H1 (cell line): ENCODE data around the gene DCAF15. TPM values are rescaled to one million over a fixed set of nuclear protein-coding genes. Genes with fewer than 3 reads are reported as not detected.

Source experiments
- CHD2 ChIP-seq: IDR thresholded peaks from 2 replicates; pipeline ENCODE4 v1.6.1; 2012; ENCODE audit warnings: low read length, improper control_type of control experiment
- HDAC2 ChIP-seq, 2 experiments: fragments of 300-600 bp in 1 of 2; sonication (generic) in 1 of 2; IDR thresholded peaks; 2 replicates each; pipeline ENCODE4 v1.6.1; 2011 to 2012; ENCODE audit warnings: low read depth in 2 of 2, low read length in 2 of 2, mild to moderate bottlenecking in 2 of 2, moderate library complexity in 2 of 2, borderline replicate concordance in 1 of 2, inconsistent platforms in 1 of 2
- NRF1 ChIP-seq: IDR thresholded peaks from 2 replicates; pipeline ENCODE4 v1.6.1; 2011; ENCODE audit warnings: mild to moderate bottlenecking, low read depth, low read length, improper control_type of control experiment
- RBBP5 ChIP-seq: IDR thresholded peaks from 2 replicates; pipeline ENCODE4 v1.7.1; 2012; ENCODE audit warnings: low read depth, mild to moderate bottlenecking, inconsistent platforms, low read length, moderate library complexity, borderline replicate concordance
- RFX5 ChIP-seq: IDR thresholded peaks from 2 replicates; pipeline ENCODE4 v1.6.1; 2011; ENCODE audit warnings: low read depth, low read length, improper control_type of control experiment, borderline replicate concordance
- SUZ12 ChIP-seq: fragments of 200-600 bp; sonication (generic); IDR thresholded peaks from 2 replicates; pipeline ENCODE4 v1.6.1; 2012; ENCODE audit warnings: mild to moderate bottlenecking, inconsistent platforms, low read length, moderate library complexity, mixed read lengths
- TCF12 ChIP-seq: IDR thresholded peaks from 2 replicates; pipeline ENCODE4 v1.6.1; 2011; ENCODE audit warnings: low read depth, mild to moderate bottlenecking, low read length
- polyA plus RNA-seq, 7 experiments: library from polyadenylated mRNA; depleted of rRNA in 3 of 7; stranded (reverse) in 5 of 7; unstranded in 2 of 7; fragments of >200 nt in 5 of 7; fragments of 200-250 nt in 2 of 7; gene quantifications; 1 replicate in 5 of 7; 2 replicates in 1 of 7; 4 replicates in 1 of 7; pipeline versions ENCODE4 v1.2.1 to v1.2.3, GENCODE V29; 2011 to 2013; ENCODE audit warnings: missing spikeins in 2 of 7, mixed read lengths in 2 of 7
- total RNA-seq: library from RNA; stranded (reverse); fragmentation: NEBNext Ultra II Directional; extraction: Animal tissue kit (Norgen Biotek cat#: 25700); gene quantifications from 2 replicates; pipeline ENCODE4 v1.2.1, GENCODE V29; 2021
- TF ChIP-seq, protein P1 (sequence below): fragments of 300-600 bp; sonication (generic); IDR thresholded peaks from 2 replicates; pipeline ENCODE4 v1.7.1; 2012; ENCODE audit warnings: low read length, moderate library complexity, mild to moderate bottlenecking, inconsistent platforms; ENCODE audit not compliant: insufficient replicate concordance
- TF ChIP-seq, protein P2 (sequence below): IDR thresholded peaks from 2 replicates; pipeline ENCODE4 v1.6.1; 2012; ENCODE audit warnings: inconsistent platforms

Gene DCAF15
- total and polyA plus RNA-seq, 2 of the 8 experiments (the other 6 are each of a cell fraction or from before 2014, with no cell fraction given), result 68.7 to 80.8 TPM

- TF ChIP-seq, protein P1, sequence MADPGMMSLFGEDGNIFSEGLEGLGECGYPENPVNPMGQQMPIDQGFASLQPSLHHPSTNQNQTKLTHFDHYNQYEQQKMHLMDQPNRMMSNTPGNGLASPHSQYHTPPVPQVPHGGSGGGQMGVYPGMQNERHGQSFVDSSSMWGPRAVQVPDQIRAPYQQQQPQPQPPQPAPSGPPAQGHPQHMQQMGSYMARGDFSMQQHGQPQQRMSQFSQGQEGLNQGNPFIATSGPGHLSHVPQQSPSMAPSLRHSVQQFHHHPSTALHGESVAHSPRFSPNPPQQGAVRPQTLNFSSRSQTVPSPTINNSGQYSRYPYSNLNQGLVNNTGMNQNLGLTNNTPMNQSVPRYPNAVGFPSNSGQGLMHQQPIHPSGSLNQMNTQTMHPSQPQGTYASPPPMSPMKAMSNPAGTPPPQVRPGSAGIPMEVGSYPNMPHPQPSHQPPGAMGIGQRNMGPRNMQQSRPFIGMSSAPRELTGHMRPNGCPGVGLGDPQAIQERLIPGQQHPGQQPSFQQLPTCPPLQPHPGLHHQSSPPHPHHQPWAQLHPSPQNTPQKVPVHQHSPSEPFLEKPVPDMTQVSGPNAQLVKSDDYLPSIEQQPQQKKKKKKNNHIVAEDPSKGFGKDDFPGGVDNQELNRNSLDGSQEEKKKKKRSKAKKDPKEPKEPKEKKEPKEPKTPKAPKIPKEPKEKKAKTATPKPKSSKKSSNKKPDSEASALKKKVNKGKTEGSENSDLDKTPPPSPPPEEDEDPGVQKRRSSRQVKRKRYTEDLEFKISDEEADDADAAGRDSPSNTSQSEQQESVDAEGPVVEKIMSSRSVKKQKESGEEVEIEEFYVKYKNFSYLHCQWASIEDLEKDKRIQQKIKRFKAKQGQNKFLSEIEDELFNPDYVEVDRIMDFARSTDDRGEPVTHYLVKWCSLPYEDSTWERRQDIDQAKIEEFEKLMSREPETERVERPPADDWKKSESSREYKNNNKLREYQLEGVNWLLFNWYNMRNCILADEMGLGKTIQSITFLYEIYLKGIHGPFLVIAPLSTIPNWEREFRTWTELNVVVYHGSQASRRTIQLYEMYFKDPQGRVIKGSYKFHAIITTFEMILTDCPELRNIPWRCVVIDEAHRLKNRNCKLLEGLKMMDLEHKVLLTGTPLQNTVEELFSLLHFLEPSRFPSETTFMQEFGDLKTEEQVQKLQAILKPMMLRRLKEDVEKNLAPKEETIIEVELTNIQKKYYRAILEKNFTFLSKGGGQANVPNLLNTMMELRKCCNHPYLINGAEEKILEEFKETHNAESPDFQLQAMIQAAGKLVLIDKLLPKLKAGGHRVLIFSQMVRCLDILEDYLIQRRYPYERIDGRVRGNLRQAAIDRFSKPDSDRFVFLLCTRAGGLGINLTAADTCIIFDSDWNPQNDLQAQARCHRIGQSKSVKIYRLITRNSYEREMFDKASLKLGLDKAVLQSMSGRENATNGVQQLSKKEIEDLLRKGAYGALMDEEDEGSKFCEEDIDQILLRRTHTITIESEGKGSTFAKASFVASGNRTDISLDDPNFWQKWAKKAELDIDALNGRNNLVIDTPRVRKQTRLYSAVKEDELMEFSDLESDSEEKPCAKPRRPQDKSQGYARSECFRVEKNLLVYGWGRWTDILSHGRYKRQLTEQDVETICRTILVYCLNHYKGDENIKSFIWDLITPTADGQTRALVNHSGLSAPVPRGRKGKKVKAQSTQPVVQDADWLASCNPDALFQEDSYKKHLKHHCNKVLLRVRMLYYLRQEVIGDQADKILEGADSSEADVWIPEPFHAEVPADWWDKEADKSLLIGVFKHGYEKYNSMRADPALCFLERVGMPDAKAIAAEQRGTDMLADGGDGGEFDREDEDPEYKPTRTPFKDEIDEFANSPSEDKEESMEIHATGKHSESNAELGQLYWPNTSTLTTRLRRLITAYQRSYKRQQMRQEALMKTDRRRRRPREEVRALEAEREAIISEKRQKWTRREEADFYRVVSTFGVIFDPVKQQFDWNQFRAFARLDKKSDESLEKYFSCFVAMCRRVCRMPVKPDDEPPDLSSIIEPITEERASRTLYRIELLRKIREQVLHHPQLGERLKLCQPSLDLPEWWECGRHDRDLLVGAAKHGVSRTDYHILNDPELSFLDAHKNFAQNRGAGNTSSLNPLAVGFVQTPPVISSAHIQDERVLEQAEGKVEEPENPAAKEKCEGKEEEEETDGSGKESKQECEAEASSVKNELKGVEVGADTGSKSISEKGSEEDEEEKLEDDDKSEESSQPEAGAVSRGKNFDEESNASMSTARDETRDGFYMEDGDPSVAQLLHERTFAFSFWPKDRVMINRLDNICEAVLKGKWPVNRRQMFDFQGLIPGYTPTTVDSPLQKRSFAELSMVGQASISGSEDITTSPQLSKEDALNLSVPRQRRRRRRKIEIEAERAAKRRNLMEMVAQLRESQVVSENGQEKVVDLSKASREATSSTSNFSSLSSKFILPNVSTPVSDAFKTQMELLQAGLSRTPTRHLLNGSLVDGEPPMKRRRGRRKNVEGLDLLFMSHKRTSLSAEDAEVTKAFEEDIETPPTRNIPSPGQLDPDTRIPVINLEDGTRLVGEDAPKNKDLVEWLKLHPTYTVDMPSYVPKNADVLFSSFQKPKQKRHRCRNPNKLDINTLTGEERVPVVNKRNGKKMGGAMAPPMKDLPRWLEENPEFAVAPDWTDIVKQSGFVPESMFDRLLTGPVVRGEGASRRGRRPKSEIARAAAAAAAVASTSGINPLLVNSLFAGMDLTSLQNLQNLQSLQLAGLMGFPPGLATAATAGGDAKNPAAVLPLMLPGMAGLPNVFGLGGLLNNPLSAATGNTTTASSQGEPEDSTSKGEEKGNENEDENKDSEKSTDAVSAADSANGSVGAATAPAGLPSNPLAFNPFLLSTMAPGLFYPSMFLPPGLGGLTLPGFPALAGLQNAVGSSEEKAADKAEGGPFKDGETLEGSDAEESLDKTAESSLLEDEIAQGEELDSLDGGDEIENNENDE, result no peak
- no peak for TF ChIP-seq HDAC2 (IDR thresholded peaks at IDR 0.05; ENCODE audit: borderline replicate concordance in 1 of 2, low read depth in 2 of 2, low read length in 2 of 2)
- no peak for TF ChIP-seq SUZ12
- TF ChIP-seq, protein P2, sequence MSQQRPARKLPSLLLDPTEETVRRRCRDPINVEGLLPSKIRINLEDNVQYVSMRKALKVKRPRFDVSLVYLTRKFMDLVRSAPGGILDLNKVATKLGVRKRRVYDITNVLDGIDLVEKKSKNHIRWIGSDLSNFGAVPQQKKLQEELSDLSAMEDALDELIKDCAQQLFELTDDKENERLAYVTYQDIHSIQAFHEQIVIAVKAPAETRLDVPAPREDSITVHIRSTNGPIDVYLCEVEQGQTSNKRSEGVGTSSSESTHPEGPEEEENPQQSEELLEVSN, result no peak
- TF ChIP-seq NRF1, result no peak
- no peak for TF ChIP-seq RBBP5
- TF ChIP-seq RFX5, result no peak
- TF ChIP-seq TCF12, result no peak
- TF ChIP-seq CHD2, result no peak
Measured at GRCh38 chr19:13959141-13959961, 7.0 kb downstream of the DCAF15 start (continued).
